Endothelial cell of umbilical vein (primary cell): Measurements from ENCODE around the gene ATG7. TPM values are rescaled to one million over a fixed set of nuclear protein-coding genes. Genes with fewer than 3 reads are reported as not detected.
"Not testable (repeated sequence)": the region's sequence is repeated elsewhere in the genome, so short reads cannot be mapped to it uniquely, and the experiment has no call there.

Source experiments
- BruUV-seq: library from RNA; stranded (reverse); fragments of 400-500 nt; replicated peaks from 2 replicates; lab custom pipeline; 2021; lab: Mats Ljungman, UMichigan
- CTCF ChIA-PET: fragments of 300-600, 350-600 bp; sonication (Branson Sonifier 250); formaldehyde crosslinking; loops from one replicate; lab custom pipeline; 2021; ENCODE audit warnings: antibody characterized with exemption, inconsistent platforms; lab: Charles Lee
- POLR2A ChIA-PET: fragments of 300-600, 350-600 bp; sonication (Branson Sonifier 250); formaldehyde crosslinking; loops from one replicate; lab custom pipeline; 2021; ENCODE audit warnings: antibody characterized with exemption, inconsistent platforms; lab: Charles Lee
- DNase-seq: peaks from one replicate; pipeline ENCODE4 v3.0.0-alpha.2; 2011; ENCODE audit warnings: low read depth, low spot score
- FAIRE-seq: peaks from 2 replicates; lab custom pipeline; 2011; peaks lifted over from hg19 to GRCh38; lab: Jason Lieb, UNC
- H2AFZ ChIP-seq: 2 replicates; pipeline ENCODE4 v1.6.0; 2012; ENCODE audit warnings: low read depth, low read length, control low read depth, inconsistent platforms
- H3K27ac ChIP-seq: 2 replicates; pipeline ENCODE4 v1.5.1; 2011; ENCODE audit warnings: low read depth, mild to moderate bottlenecking, control low read depth, low read length, moderate library complexity; ENCODE audit not compliant: insufficient read depth
- H3K27me3 ChIP-seq, 2 experiments: 2 replicates each; pipeline versions ENCODE4 v1.6.0 to v1.6.1; 2011; ENCODE audit warnings: low read length in 2 of 2, mixed read lengths in 1 of 2; ENCODE audit not compliant: control insufficient read depth in 2 of 2, insufficient read depth in 2 of 2
- H3K36me3 ChIP-seq, 2 experiments: 2 replicates in 1 of 2; 3 replicates in 1 of 2; pipeline ENCODE4 v1.5.1; 2011; ENCODE audit warnings: low read length in 2 of 2, mild to moderate bottlenecking in 1 of 2, moderate library complexity in 1 of 2; ENCODE audit not compliant: control insufficient read depth in 2 of 2, insufficient read depth in 2 of 2; ENCODE audit errors: extremely low read depth in 1 of 2
- H3K4me1 ChIP-seq: 3 replicates; pipeline ENCODE4 v1.5.1; 2011; ENCODE audit warnings: mild to moderate bottlenecking, low read length; ENCODE audit not compliant: control insufficient read depth, insufficient read depth; ENCODE audit errors: extremely low read depth
- H3K4me2 ChIP-seq: 2 replicates; pipeline ENCODE4 v1.6.1; 2011; ENCODE audit warnings: low read length, control low read depth, mixed read lengths; ENCODE audit not compliant: insufficient read depth
- H3K4me3 ChIP-seq, 3 experiments: fragments of 200-600 bp in 1 of 3; sonication (generic), shearing (Covaris generic) in 1 of 3; replicated peaks in 1 of 3; 2 replicates each; pipeline ENCODE4 v1.5.1; 2011 to 2016; ENCODE audit warnings: control low read depth in 3 of 3, low read length in 3 of 3, mild to moderate bottlenecking in 2 of 3, inconsistent platforms in 1 of 3, low read depth in 1 of 3, moderate library complexity in 1 of 3; ENCODE audit not compliant: insufficient read depth in 1 of 3
- H3K79me2 ChIP-seq: 2 replicates; pipeline ENCODE4 v1.6.0; 2012; ENCODE audit warnings: low read length, inconsistent platforms; ENCODE audit not compliant: control insufficient read depth, insufficient read depth
- H3K9ac ChIP-seq: replicated peaks from 2 replicates; pipeline ENCODE3; 2011; ENCODE audit warnings: low read length, control low read depth; ENCODE audit not compliant: insufficient read depth; ENCODE audit errors: extremely low read depth
- H3K9me1 ChIP-seq: replicated peaks from 3 replicates; pipeline ENCODE4 v1.6.0; 2011; ENCODE audit warnings: mild to moderate bottlenecking, low read length; ENCODE audit not compliant: control insufficient read depth, insufficient read depth; ENCODE audit errors: extremely low read depth
- H3K9me3 ChIP-seq: replicated peaks from 2 replicates; pipeline ENCODE4 v1.5.1; 2012; ENCODE audit warnings: low read length, inconsistent platforms; ENCODE audit not compliant: control insufficient read depth, insufficient read depth
- H4K20me1 ChIP-seq: replicated peaks from 2 replicates; pipeline ENCODE3; 2011; ENCODE audit warnings: mild to moderate bottlenecking, low read length; ENCODE audit not compliant: control insufficient read depth, insufficient read depth; ENCODE audit errors: extremely low read depth
- EZH2 ChIP-seq: IDR thresholded peaks from 2 replicates; pipeline ENCODE4 v1.6.1; 2012; ENCODE audit warnings: borderline replicate concordance, low read depth, mild to moderate bottlenecking, moderate library complexity, low read length, inconsistent platforms; ENCODE audit not compliant: severe bottlenecking
- FOS ChIP-seq: IDR thresholded peaks from 2 replicates; pipeline ENCODE4 v1.6.1; 2011; ENCODE audit warnings: mild to moderate bottlenecking, low read length, moderate library complexity, borderline replicate concordance; ENCODE audit not compliant: insufficient read depth
- GATA2 ChIP-seq: IDR thresholded peaks from 2 replicates; pipeline ENCODE4 v1.7.0; 2011; ENCODE audit warnings: low read depth, mild to moderate bottlenecking, moderate library complexity, mixed read lengths, low read length; ENCODE audit not compliant: insufficient read length, insufficient read depth
- JUN ChIP-seq: IDR thresholded peaks from 2 replicates; pipeline ENCODE4 v1.6.1; 2011; ENCODE audit warnings: borderline replicate concordance, low read depth; ENCODE audit not compliant: insufficient read length, insufficient read depth
- MYC ChIP-seq: IDR thresholded peaks from one replicate; pipeline ENCODE4 v1.6.1; 2011; ENCODE audit warnings: mild to moderate bottlenecking, low read depth, low read length
- POLR2A ChIP-seq: IDR thresholded peaks from 2 replicates; pipeline ENCODE4 v1.6.1; 2012; ENCODE audit warnings: low read depth, mild to moderate bottlenecking, control low read depth, low read length
- POLR2AphosphoS5 ChIP-seq: IDR thresholded peaks from 2 replicates; pipeline ENCODE4 v1.6.1; 2012; ENCODE audit warnings: low read depth, mild to moderate bottlenecking, control low read depth, low read length, moderate library complexity; ENCODE audit not compliant: insufficient read depth
- dilution Hi-C: fragments of 300-500 bp; cut with MboI; formaldehyde crosslinking; loops from one replicate; pipeline ENCODE4 v1.15.0; 2019; ENCODE audit warnings: low sequenced_read_pairs; ENCODE audit not compliant: extremely low pct_ligation_motif_present
- intact Hi-C: fragments of 100-400 bp; cut with micrococcal nuclease; formaldehyde crosslinking; loops from one replicate; pipeline ENCODE4 v1.10.0; 2022
- polyA plus RNA-seq, 4 experiments: library from polyadenylated mRNA; depleted of rRNA in 3 of 4; stranded (reverse) in 3 of 4; unstranded in 1 of 4; fragments of >200 nt; gene quantifications; 2 replicates each; pipeline versions ENCODE4 v1.2.1 to v1.2.3, GENCODE V29; 2011 to 2012; ENCODE audit warnings: missing spikeins in 1 of 4
- total RNA-seq: library from RNA; stranded (reverse); gene quantifications from 2 replicates; pipeline ENCODE4 v1.2.3, GENCODE V29; 2021
- TF ChIP-seq, protein P1 (sequence below), 2 donors: IDR thresholded peaks; 1 replicate in 1 of 2; 2 replicates in 1 of 2; pipeline ENCODE4 v1.5.1; 2011; ENCODE audit warnings: low read length in 2 of 2, mild to moderate bottlenecking in 2 of 2, moderate library complexity in 2 of 2, control low read depth in 1 of 2, inconsistent platforms in 1 of 2, low read depth in 1 of 2; ENCODE audit not compliant: insufficient read depth in 1 of 2; ENCODE audit errors: extremely low read depth in 1 of 2
- TF ChIP-seq, protein P2 (sequence below): IDR thresholded peaks from 2 replicates; pipeline ENCODE4 v1.6.1; 2011; ENCODE audit not compliant: insufficient read depth, insufficient read length

ATG7 gene
- total and polyA plus RNA-seq, 2 donors (not counting 3 experiments of a cell fraction or from before 2014, with no cell fraction given) = 30.8 to 48.3 TPM

DNA sequence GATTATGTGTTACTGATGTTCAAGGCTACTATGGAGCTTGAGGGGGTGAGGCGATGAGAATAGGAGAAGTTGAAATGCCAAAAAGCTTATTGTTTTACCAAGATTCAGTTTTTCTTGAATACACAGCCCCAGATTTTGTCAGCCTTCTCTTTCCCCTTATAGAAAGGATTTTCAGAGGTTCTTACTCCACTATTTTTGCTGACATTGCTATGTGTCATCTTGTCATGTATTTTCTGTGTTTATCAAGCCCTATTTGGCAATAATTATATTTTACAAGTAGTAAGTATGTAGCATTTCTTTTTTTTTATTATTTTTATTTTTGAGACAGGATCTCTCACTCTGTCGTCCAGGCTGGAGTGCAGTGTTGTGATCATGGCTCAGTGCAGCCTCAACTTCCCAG, 133.1 kb downstream of the ATG7 start:
- dilution Hi-C loops (no loop called here), intact Hi-C loops (no loop called here)
- Histone ChIP-seq H3K79me2 (no peaks in the 10 kb centered on the region), H3K9me3 (no peaks in the 10 kb centered on the region), H3K9me1 (no peaks in the 10 kb centered on the region), H3K36me3 (peaks cover 0 to 3% of the 10 kb centered on the region in 2 experiments), H3K27ac (no peak overlapping the region), H3K9ac (no peak overlapping the region), H3K4me2 (no peak overlapping the region), H2AFZ (no peak overlapping the region), H3K4me3 (no peak overlapping the region), H3K27me3 (no peaks in the 10 kb centered on the region), H3K4me1 (no peaks in the 10 kb centered on the region), H4K20me1 (no peaks in the 10 kb centered on the region)
- no peak for TF ChIP-seq EZH2
- no peak for TF ChIP-seq JUN
- FAIRE-seq (no peak), DNase-seq (no peak)
- BruUV-seq = no TSS peak
- ChIA-PET CTCF (interaction anchor here (1.2 kb wide), 1 partner anchor 17 kb away, joined by 3 read pairs; no protein-coding TSS in a partner anchor), POLR2A (no interaction called here)

DNA sequence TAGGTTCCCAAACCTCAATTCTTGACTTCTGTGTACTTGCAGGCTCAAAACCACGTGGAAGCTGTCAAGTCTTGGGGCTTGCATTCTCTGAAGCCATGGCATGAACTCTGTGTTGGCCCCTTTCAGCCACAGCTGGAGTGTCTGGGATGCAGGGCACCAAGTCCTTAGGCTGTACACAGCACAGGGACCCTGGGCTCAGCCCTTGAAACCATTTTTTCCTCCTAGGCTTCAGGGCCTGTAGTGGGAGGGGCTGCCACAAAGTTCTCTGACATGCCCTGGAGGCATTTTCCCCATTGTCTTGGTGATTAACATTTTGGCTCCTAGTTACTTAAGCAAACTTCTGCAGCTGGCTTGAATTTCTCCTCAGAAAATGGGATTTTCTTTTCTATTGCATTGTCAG, 135.4 kb downstream of the ATG7 start:
- H3K9me1 ChIP-seq = no peaks in the 10 kb centered on the region
- no peaks in the 10 kb centered on the region for H3K79me2 ChIP-seq
- H3K4me3 ChIP-seq = no peak overlapping the region
- BruUV-seq = no TSS peak
- FAIRE-seq (no peak), DNase-seq (no peak)
- intact Hi-C loops = no loop called here
- CTCF ChIA-PET = no interaction called here
- POLR2A ChIA-PET = no interaction called here
- no peaks in the 10 kb centered on the region for H3K4me1 ChIP-seq
- H3K27ac ChIP-seq = no peak overlapping the region
- H3K36me3 ChIP-seq = peaks cover 0 to 3% of the 10 kb centered on the region in 2 experiments
- no peak overlapping the region for H3K4me2 ChIP-seq
- H3K9ac ChIP-seq = no peak overlapping the region
- dilution Hi-C loops = no loop called here
- no peaks in the 10 kb centered on the region for H3K27me3 ChIP-seq
- TF ChIP-seq FOS (no peak), POLR2A (no peak), GATA2 (no peak), POLR2AphosphoS5 (no peak), EZH2 (no peak), MYC (no peak), JUN (no peak)
- TF ChIP-seq, protein P1, sequence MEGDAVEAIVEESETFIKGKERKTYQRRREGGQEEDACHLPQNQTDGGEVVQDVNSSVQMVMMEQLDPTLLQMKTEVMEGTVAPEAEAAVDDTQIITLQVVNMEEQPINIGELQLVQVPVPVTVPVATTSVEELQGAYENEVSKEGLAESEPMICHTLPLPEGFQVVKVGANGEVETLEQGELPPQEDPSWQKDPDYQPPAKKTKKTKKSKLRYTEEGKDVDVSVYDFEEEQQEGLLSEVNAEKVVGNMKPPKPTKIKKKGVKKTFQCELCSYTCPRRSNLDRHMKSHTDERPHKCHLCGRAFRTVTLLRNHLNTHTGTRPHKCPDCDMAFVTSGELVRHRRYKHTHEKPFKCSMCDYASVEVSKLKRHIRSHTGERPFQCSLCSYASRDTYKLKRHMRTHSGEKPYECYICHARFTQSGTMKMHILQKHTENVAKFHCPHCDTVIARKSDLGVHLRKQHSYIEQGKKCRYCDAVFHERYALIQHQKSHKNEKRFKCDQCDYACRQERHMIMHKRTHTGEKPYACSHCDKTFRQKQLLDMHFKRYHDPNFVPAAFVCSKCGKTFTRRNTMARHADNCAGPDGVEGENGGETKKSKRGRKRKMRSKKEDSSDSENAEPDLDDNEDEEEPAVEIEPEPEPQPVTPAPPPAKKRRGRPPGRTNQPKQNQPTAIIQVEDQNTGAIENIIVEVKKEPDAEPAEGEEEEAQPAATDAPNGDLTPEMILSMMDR (IDR thresholded peaks at IDR 0.05; ENCODE audit: extremely low read depth in 1 of 2, insufficient read depth in 1 of 2, low read depth in 1 of 2, low read length in 2 of 2) = no peak
- TF ChIP-seq, protein P2, sequence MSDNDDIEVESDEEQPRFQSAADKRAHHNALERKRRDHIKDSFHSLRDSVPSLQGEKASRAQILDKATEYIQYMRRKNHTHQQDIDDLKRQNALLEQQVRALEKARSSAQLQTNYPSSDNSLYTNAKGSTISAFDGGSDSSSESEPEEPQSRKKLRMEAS = no peak
- no peaks in the 10 kb centered on the region for H3K9me3 ChIP-seq
- no peaks in the 10 kb centered on the region for H4K20me1 ChIP-seq
- no peak overlapping the region for H2AFZ ChIP-seq

DNA sequence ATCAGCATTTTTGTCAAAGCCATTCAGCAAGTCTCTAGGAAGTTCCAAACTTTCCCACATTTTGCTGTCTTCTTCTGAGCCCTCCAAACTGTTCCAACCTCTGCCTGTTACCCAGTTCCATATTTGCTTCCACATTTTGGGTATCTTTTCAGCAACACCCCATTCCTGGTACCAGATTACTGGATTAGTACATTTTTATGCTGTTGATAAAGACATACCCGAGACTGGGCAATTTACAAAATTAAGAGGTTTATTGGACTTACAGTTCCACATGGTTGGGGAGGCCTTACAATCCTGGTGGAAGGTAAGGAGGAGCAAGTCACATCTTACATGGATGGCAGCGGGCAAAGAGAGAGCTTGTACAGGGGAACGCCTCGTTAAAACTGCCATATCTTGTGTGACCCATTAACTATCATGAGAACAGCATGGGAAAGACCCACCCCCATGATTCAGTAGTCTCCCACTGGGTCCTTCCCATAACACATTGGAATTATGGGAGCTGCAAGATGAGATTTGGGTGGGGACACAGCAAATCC, 136.2 kb downstream of the ATG7 start:
- BruUV-seq, H3K4me2 ChIP-seq, CTCF ChIA-PET, H3K9me1 ChIP-seq, H3K9me3 ChIP-seq, H3K27me3 ChIP-seq, H4K20me1 ChIP-seq, intact Hi-C loops, FAIRE-seq, H3K4me1 ChIP-seq, DNase-seq, H2AFZ ChIP-seq, H3K79me2 ChIP-seq, dilution Hi-C loops, H3K27ac ChIP-seq, H3K36me3 ChIP-seq, H3K4me3 ChIP-seq, POLR2A ChIA-PET, H3K9ac ChIP-seq: not testable (repeated sequence)
